ENCODE data around the gene PNMA8C.

DNA sequence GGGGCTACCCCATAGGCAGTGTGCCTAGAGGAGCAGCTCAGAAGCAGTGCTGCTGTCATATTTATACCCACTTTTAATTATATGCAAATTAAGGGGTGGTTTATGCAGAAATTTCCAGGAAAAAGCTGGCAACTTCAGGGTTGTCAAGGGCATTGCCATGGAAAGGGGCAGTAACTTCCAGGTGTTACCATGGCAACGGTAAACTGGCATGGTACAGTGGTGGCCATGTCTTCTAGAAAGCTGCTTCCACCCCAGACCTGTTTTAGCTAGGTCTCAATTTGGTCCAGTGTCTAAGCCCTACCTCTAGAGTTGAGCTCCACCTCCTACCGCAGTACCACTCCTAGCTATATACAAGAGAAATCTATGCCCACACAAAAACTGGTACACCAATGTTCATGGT lies 31.3 kb upstream of the PNMA8C start:
- TF ChIP-seq POLR2A (IDR thresholded peaks at IDR 0.05): no peak
- TF ChIP-seq, protein P1, sequence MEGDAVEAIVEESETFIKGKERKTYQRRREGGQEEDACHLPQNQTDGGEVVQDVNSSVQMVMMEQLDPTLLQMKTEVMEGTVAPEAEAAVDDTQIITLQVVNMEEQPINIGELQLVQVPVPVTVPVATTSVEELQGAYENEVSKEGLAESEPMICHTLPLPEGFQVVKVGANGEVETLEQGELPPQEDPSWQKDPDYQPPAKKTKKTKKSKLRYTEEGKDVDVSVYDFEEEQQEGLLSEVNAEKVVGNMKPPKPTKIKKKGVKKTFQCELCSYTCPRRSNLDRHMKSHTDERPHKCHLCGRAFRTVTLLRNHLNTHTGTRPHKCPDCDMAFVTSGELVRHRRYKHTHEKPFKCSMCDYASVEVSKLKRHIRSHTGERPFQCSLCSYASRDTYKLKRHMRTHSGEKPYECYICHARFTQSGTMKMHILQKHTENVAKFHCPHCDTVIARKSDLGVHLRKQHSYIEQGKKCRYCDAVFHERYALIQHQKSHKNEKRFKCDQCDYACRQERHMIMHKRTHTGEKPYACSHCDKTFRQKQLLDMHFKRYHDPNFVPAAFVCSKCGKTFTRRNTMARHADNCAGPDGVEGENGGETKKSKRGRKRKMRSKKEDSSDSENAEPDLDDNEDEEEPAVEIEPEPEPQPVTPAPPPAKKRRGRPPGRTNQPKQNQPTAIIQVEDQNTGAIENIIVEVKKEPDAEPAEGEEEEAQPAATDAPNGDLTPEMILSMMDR (IDR thresholded peaks at IDR 0.05): no peak

Measured in breast epithelium (tissue), 3 donors.